Gastrocnemius medialis (tissue), 4 donors: Measurements from ENCODE around the gene CCS. TPM values are rescaled to one million over a fixed set of nuclear protein-coding genes. Genes with fewer than 3 reads are reported as not detected.

ENCODE experiments used
- ATAC-seq, 2 donors: fragments of 150-250 bp; one replicate each; pipeline ENCODE4 v1.9.1; 2016
- DNase-seq, 2 donors: peaks; one replicate each; pipeline ENCODE4 v3.0.0-alpha.2; 2019
- H3K27ac ChIP-seq, 4 donors: fragments of 200-600 bp; sonication (generic); 1 replicate in 1 of 4; 2 replicates in 3 of 4; pipeline ENCODE4 v1.5.1; 2016 to 2018; ENCODE audit warnings: mild to moderate bottlenecking in 2 of 4, moderate library complexity in 1 of 4
- H3K27me3 ChIP-seq, 3 donors: fragments of 200-600 bp; sonication (generic) in 2 of 3; 1 replicate in 1 of 3; 2 replicates in 2 of 3; pipeline versions ENCODE4 v1.5.1 to v1.6.0; 2016 to 2019; ENCODE audit warnings: mild to moderate bottlenecking in 1 of 3, moderate library complexity in 1 of 3
- H3K36me3 ChIP-seq, 2 donors: fragments of 200-600 bp; sonication (generic) in 1 of 2; one replicate each; pipeline ENCODE4 v1.5.1; 2017 to 2018
- H3K4me1 ChIP-seq, 2 donors: fragments of 200-600 bp; sonication (generic) in 1 of 2; one replicate each; pipeline ENCODE4 v1.5.1; 2016 to 2017; ENCODE audit warnings: mild to moderate bottlenecking in 2 of 2
- H3K4me3 ChIP-seq, 4 donors: fragments of 200-600 bp; sonication (generic) in 3 of 4; 1 replicate in 1 of 4; 2 replicates in 3 of 4; pipeline ENCODE4 v1.5.1; 2016 to 2019; ENCODE audit warnings: mild to moderate bottlenecking in 2 of 4
- H3K9me3 ChIP-seq, 3 donors: fragments of 200-600 bp; sonication (generic) in 2 of 3; 1 replicate in 1 of 3; 2 replicates in 2 of 3; pipeline ENCODE4 v1.5.1; 2016 to 2019
- POLR2A ChIP-seq, 2 donors: fragments of 450-650 bp; IDR thresholded peaks; one replicate each; pipeline ENCODE4 v1.6.1; 2017; ENCODE audit warnings: antibody characterized with exemption in 2 of 2, mild to moderate bottlenecking in 2 of 2, moderate library complexity in 2 of 2
- in situ Hi-C, 4 donors: fragments of 200-750 bp; cut with MboI; loops; one replicate each; pipeline versions ENCODE4 v1.15.0 to v1.8.0; 2017; ENCODE audit warnings: low sequenced_read_pairs in 4 of 4
- intact Hi-C: fragments of 100-400 bp; cut with DNase I; formaldehyde crosslinking; loops from one replicate; pipeline ENCODE4 v1.15.1; 2023; ENCODE audit warnings: low total_unique reads
- total RNA-seq, 4 donors: library from RNA; depleted of rRNA; stranded (reverse); fragments of >200 nt; gene quantifications; one replicate each; pipeline versions ENCODE4 v1.1.0 to v1.2.3, GENCODE V29; 2016
- TF ChIP-seq, protein P1 (sequence below), 5 experiments: fragments of 450-650 bp in 3 of 5; fragments of 200-600 bp in 2 of 5; sonication (generic) in 2 of 5; IDR thresholded peaks in 4 of 5; conservative IDR thresholded peaks in 1 of 5; 1 replicate in 4 of 5; 2 replicates in 1 of 5; pipeline ENCODE4 v1.5.1; 2016 to 2019; ENCODE audit warnings: antibody characterized with exemption in 5 of 5, mild to moderate bottlenecking in 3 of 5, moderate library complexity in 3 of 5

CCS gene
- total RNA-seq, 4 donors from 2014 or later: 9.0 to 12.3 (median 11.7) TPM

- DNase-seq: no peak
- TF ChIP-seq, protein P1, sequence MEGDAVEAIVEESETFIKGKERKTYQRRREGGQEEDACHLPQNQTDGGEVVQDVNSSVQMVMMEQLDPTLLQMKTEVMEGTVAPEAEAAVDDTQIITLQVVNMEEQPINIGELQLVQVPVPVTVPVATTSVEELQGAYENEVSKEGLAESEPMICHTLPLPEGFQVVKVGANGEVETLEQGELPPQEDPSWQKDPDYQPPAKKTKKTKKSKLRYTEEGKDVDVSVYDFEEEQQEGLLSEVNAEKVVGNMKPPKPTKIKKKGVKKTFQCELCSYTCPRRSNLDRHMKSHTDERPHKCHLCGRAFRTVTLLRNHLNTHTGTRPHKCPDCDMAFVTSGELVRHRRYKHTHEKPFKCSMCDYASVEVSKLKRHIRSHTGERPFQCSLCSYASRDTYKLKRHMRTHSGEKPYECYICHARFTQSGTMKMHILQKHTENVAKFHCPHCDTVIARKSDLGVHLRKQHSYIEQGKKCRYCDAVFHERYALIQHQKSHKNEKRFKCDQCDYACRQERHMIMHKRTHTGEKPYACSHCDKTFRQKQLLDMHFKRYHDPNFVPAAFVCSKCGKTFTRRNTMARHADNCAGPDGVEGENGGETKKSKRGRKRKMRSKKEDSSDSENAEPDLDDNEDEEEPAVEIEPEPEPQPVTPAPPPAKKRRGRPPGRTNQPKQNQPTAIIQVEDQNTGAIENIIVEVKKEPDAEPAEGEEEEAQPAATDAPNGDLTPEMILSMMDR (IDR thresholded peaks at IDR 0.05 in 4 of 5, conservative IDR thresholded peaks at IDR 0.05 in 1 of 5): no peak
- no peak for TF ChIP-seq POLR2A (IDR thresholded peaks at IDR 0.05)
These were observed 19.5 kb downstream of the CCS start for GRCh38 chr11:66612458-66612857.

DNA sequence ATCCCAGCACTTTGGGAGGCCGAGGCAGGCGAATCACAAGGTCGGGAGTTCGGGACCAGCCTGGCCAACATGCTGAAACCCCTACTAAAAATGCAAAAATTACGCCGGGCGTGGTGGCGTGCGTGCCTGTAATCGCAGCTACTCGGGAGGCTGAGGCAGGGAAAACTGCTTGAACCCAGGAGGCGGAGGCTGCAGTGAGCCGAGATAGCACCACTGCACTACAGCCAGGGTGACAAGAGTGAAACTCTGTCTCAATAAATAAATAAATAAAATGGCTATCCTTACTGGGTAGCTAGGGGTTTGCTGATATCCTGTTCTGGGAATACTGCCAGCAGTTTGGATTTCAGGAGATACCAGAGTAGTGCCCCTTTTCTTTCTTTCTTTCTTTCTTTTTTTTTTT lies 21.1 kb downstream of the CCS start:
- H3K36me3 ChIP-seq: no peaks in the 10 kb centered on the region
- ATAC-seq (no peak), DNase-seq (no peak)
- intact Hi-C loops: no loop called here
- H3K27ac ChIP-seq: no peak overlapping the region
- no peaks in the 10 kb centered on the region for H3K9me3 ChIP-seq
- in situ Hi-C loops: no loop called here
- H3K4me1 ChIP-seq: peaks cover 19 to 21% of the 10 kb centered on the region in 2 donors
- H3K27me3 ChIP-seq: no peaks in the 10 kb centered on the region
- TF ChIP-seq, protein P1 (IDR thresholded peaks at IDR 0.05 in 4 of 5, conservative IDR thresholded peaks at IDR 0.05 in 1 of 5): no peak
- TF ChIP-seq POLR2A (IDR thresholded peaks at IDR 0.05): no peak
- H3K4me3 ChIP-seq: no peak overlapping the region

More at GRCh38 chr11:66612458-66612857, 19.5 kb downstream of the CCS start:
- Histone ChIP-seq H3K27me3 (no peaks in the 10 kb centered on the region), H3K4me3 (no peak overlapping the region), H3K9me3 (no peaks in the 10 kb centered on the region), H3K36me3 (no peaks in the 10 kb centered on the region), H3K27ac (no peak overlapping the region), H3K4me1 (peaks cover 3 to 5% of the 10 kb centered on the region in 2 donors)
- no peak for ATAC-seq
- intact Hi-C loops (no loop called here), in situ Hi-C loops (no loop called here)

DNA sequence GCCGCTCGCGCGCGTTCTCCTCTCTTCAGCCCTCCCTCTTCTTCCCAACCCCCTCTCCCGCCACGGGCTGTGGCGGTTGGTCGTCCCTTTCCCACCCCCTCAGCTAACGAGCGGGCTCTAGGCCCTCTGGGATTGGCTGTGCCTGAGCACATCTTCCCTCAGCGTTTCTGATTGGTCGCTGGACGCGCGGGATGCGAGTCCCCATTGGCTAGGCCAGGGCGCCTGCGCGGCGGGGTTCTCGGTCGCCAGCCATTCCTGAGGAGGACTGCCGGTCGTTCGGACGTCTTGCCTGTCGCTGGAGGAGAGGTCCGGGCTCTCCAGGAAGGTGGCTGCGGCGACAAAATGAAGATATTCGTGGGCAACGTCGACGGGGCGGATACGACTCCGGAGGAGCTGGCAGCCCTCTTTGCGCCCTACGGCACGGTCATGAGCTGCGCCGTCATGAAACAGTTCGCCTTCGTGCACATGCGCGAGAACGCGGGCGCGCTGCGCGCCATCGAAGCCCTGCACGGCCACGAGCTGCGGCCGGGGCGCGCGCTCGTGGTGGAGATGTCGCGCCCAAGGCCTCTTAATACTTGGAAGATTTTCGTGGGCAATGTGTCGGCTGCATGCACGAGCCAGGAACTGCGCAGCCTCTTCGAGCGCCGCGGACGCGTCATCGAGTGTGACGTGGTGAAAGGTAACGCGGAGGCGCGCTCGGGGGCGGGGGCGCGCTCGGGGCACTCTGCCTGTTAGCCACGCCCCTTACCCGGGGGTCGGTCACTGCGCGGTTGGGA lies 23.6 kb downstream of the CCS start, which contains the start of gene RBM14:
RBM14 (plus strand) TSS at position 252 of the 776 bp plus-strand sequence; CDS start at position 343, 91 bp downstream.
- in situ Hi-C loops: no loop called here
- intact Hi-C loops: loop anchor here (1.0 to 2.0 kb wide), 5 partner anchors 22 to 246 kb away; partner anchors contain the start of genes CCDC87, CCS, RBM4 and RBM4B
- DNase-seq: peak; percentile 99 to 100

GRCh38 chr11:66617155-66617834 lies 24.3 kb downstream of the CCS start:
- peak overlapping the region; percentile 77 to 96 (median 93) for H3K4me3 ChIP-seq
- intact Hi-C loops (loop anchor here (2.0 kb wide), 3 partner anchors 24 to 246 kb away; partner anchors contain the start of genes CCDC87, CCS and SLC29A2), in situ Hi-C loops (no loop called here)
- no peaks in the 10 kb centered on the region for H3K27me3 ChIP-seq
- no peaks in the 10 kb centered on the region for H3K36me3 ChIP-seq
- ATAC-seq: peak; percentile 22 to 24
- peaks cover 42 to 50% of the 10 kb centered on the region in 2 donors for H3K4me1 ChIP-seq
- peak; percentile 48 to 60 for DNase-seq
- no peaks in the 10 kb centered on the region for H3K9me3 ChIP-seq
- TF ChIP-seq, protein P1 (IDR thresholded peaks at IDR 0.05 in 4 of 5, conservative IDR thresholded peaks at IDR 0.05 in 1 of 5): no peak
- no peak for TF ChIP-seq POLR2A (IDR thresholded peaks at IDR 0.05)
- H3K27ac ChIP-seq: peak overlapping the region; percentile 92 to 95 (median 94)

More for the DNA sequence above, 23.6 kb downstream of the CCS start, which contains the start of gene RBM14:
- H3K9me3 ChIP-seq: no peaks in the 10 kb centered on the region
- peak within 1 kb of the TSS; percentile 92 to 95 (median 94) for H3K27ac ChIP-seq
- TF ChIP-seq POLR2A (IDR thresholded peaks at IDR 0.05): peak; percentile 97 to 99
- TF ChIP-seq, protein P1 (IDR thresholded peaks at IDR 0.05 in 4 of 5, conservative IDR thresholded peaks at IDR 0.05 in 1 of 5): peak in 1 of 5 experiments; percentile 11
- ATAC-seq: peak; percentile 97 to 98
- peaks cover 35 to 43% of the 10 kb centered on the region in 2 donors for H3K4me1 ChIP-seq
- no peaks in the 10 kb centered on the region for H3K27me3 ChIP-seq
- no peaks in the 10 kb centered on the region for H3K36me3 ChIP-seq
- peak within 1 kb of the TSS; percentile 77 to 96 (median 93) for H3K4me3 ChIP-seq
